CD4-positive, alpha-beta T cell treated with Interleukin-10 for 1 hour (primary cell): ENCODE results near the gene TMEM63A.
A peak's percentile ranks its signal among the peaks of the same experiment; 100 is the strongest.
"Not testable (repeated sequence)": the region's sequence is repeated elsewhere in the genome, so short reads cannot be mapped to it uniquely, and the experiment has no call there.

ENCODE experiments used
- DNase-seq: peaks from one replicate; pipeline ENCODE4 v3.0.0-alpha.2; 2020

TMEM63A gene

GRCh38 chr1:225908013-225908640, 25.9 kb upstream of the TMEM63A start:
- no peak for DNase-seq

GRCh38 chr1:225907341-225907740, 25.2 kb upstream of the TMEM63A start:
- no peak for DNase-seq

- DNase-seq, result no peak
These were observed 24.3 kb upstream of the TMEM63A start for GRCh38 chr1:225906467-225906866.

GRCh38 chr1:225903623-225904022, 21.4 kb upstream of the TMEM63A start:
- no peak for DNase-seq

- DNase-seq, result no peak
These were observed 17.1 kb upstream of the TMEM63A start for GRCh38 chr1:225899044-225899925.

- DNase-seq, result peak; percentile 56
These were observed 15.7 kb upstream of the TMEM63A start for GRCh38 chr1:225897595-225898514.

GRCh38 chr1:225896937-225897549, 14.9 kb upstream of the TMEM63A start:
- DNase-seq, result peak; percentile 89

GRCh38 chr1:225896494-225896893, 14.3 kb upstream of the TMEM63A start:
- no peak for DNase-seq

GRCh38 chr1:225892307-225892706, 10.1 kb upstream of the TMEM63A start:
- no peak for DNase-seq

- no peak for DNase-seq
These were observed 9.2 kb upstream of the TMEM63A start for GRCh38 chr1:225891229-225891972.

GRCh38 chr1:225890346-225891228, 8.4 kb upstream of the TMEM63A start:
- no peak for DNase-seq

GRCh38 chr1:225889743-225890142, 7.6 kb upstream of the TMEM63A start:
- no peak for DNase-seq

- DNase-seq, result no peak
These were observed 6.9 kb upstream of the TMEM63A start, which contains the start of gene LEFTY1 for GRCh38 chr1:225888898-225889601. Gene LEFTY1, minus strand, starts transcription at chr1:225889146. Its CDS starts 80 bp downstream, at chr1:225889066.

- DNase-seq, result no peak
These were observed 6.2 kb upstream of the TMEM63A start for GRCh38 chr1:225888289-225888897.

GRCh38 chr1:225887554-225888288, 5.5 kb upstream of the TMEM63A start:
- not testable (repeated sequence) for DNase-seq

GRCh38 chr1:225887030-225887314, 4.8 kb upstream of the TMEM63A start:
- no peak for DNase-seq

- DNase-seq, result no peak
These were observed 4.2 kb upstream of the TMEM63A start for GRCh38 chr1:225886159-225887029.

- DNase-seq, result no peak
These were observed 3.2 kb upstream of the TMEM63A start for GRCh38 chr1:225885336-225885735.
